ENCODE data around the gene PBRM1. TPM values are rescaled to one million over a fixed set of nuclear protein-coding genes. Genes with fewer than 3 reads are reported as not detected.

Gene PBRM1
- total RNA-seq, 1 experiment from 2014 or later = 40.0 TPM

DNA sequence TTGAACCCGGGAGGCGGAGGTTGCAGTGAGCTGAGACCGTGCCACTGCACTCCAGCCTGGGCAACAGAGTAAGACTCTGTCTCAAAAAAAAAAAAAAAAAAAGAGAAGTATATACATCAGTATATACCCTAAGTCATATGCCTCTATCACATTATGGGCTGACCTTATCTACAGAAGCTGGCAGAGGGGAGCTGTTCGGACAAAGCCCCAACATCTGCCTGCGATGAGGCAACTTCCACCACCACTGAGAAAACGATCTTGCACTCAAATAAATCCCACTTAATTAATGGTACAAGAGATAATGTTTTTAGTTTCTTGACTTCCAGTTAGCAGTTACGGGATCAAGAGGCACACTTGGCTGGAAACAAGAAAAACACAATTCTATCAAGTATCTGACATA, 17.6 kb upstream of the PBRM1 start (continued):
- TF ChIP-seq, protein P1, sequence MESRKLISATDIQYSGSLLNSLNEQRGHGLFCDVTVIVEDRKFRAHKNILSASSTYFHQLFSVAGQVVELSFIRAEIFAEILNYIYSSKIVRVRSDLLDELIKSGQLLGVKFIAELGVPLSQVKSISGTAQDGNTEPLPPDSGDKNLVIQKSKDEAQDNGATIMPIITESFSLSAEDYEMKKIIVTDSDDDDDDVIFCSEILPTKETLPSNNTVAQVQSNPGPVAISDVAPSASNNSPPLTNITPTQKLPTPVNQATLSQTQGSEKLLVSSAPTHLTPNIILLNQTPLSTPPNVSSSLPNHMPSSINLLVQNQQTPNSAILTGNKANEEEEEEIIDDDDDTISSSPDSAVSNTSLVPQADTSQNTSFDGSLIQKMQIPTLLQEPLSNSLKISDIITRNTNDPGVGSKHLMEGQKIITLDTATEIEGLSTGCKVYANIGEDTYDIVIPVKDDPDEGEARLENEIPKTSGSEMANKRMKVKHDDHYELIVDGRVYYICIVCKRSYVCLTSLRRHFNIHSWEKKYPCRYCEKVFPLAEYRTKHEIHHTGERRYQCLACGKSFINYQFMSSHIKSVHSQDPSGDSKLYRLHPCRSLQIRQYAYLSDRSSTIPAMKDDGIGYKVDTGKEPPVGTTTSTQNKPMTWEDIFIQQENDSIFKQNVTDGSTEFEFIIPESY (IDR thresholded peaks at IDR 0.05; ENCODE audit: extremely low read depth, insufficient replicate concordance, low read length) = no peak
- TF ChIP-seq POLR2AphosphoS5 (IDR thresholded peaks at IDR 0.05; ENCODE audit: low read depth, low read length) = no peak
- TF ChIP-seq EGR1 (IDR thresholded peaks at IDR 0.05; ENCODE audit: low read depth) = no peak
- no peak for TF ChIP-seq SIN3A (IDR thresholded peaks at IDR 0.05; ENCODE audit: low read depth)
- TF ChIP-seq CBX3 (IDR thresholded peaks at IDR 0.05; ENCODE audit: low read depth) = no peak
- TF ChIP-seq ELF1 (IDR thresholded peaks at IDR 0.05; ENCODE audit: borderline replicate concordance, low read depth) = no peak
- no peak for TF ChIP-seq TCF7L2 (IDR thresholded peaks at IDR 0.05; ENCODE audit: borderline replicate concordance, extremely low read depth, insufficient read depth, insufficient read length)

DNA sequence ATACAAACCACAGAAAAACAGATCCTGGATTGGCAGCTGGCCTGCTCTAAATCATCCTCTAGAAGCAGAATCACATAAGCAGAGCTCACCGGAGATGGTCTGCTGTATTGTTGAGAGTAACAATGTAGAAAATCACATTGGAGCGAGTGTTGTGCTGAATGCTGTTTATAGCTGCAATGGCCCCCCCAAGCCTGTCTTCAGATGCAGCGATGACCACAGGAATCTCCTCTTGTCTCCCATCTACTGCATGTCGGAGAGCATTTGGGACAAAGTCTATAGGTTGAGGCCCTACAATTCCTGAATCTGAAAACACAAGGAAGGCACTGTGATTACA, 11.9 kb upstream of the PBRM1 start:
- H3K79me2 ChIP-seq (ENCODE audit: insufficient read depth, low read length) = peaks cover 25% of the 10 kb centered on the region
- BruUV-seq (replicated peaks) = no TSS peak
- H3K4me2 ChIP-seq (ENCODE audit: low read length) = no peak overlapping the region
- RAD21 ChIA-PET (ENCODE audit: low non-redundant PET in 1 of 2, low total read pairs in 2 of 2, uncharacterized antibody in 2 of 2, unreplicated experiment in 2 of 2) = no interaction called here
- no peak for ATAC-seq
- H4K20me1 ChIP-seq (ENCODE audit: insufficient read depth) = peaks cover 19% of the 10 kb centered on the region; the same call in 1 of the 2 replicates
- H2AFZ ChIP-seq (ENCODE audit: low read depth, low read length, poor library complexity, severe bottlenecking) = no peak overlapping the region
- H3K36me3 ChIP-seq (ENCODE audit: control insufficient read depth in 1 of 2, insufficient read depth in 2 of 2, low read length in 2 of 2) = peaks cover 40 to 46% of the 10 kb centered on the region in 2 experiments
- no peaks in the 10 kb centered on the region for H3K4me1 ChIP-seq (ENCODE audit: control insufficient read depth in 1 of 2, insufficient read depth in 2 of 2, low read length in 2 of 2)
- CTCF ChIA-PET = no interaction called here
- no peaks in the 10 kb centered on the region for H3K9me2 ChIP-seq (ENCODE audit: insufficient read depth)
- H3K4me3 ChIP-seq (replicated peaks in 1 of 2; ENCODE audit: low read depth in 1 of 2, low read length in 2 of 2) = no peak overlapping the region
- POLR2A ChIA-PET = interaction anchor here (1.8 kb wide), 1 partner anchor 11 kb away, joined by 4 read pairs; no protein-coding TSS in a partner anchor
- no peaks in the 10 kb centered on the region for H3K27me3 ChIP-seq (ENCODE audit: insufficient read depth, low read length)
- intact Hi-C loops (cut with micrococcal nuclease) = no loop called here
- H3K9me3 ChIP-seq (ENCODE audit: control insufficient read depth in 1 of 2, insufficient read depth in 1 of 2, low read depth in 1 of 2, low read length in 2 of 2) = no peaks in the 10 kb centered on the region
- TF ChIP-seq, protein P2, sequence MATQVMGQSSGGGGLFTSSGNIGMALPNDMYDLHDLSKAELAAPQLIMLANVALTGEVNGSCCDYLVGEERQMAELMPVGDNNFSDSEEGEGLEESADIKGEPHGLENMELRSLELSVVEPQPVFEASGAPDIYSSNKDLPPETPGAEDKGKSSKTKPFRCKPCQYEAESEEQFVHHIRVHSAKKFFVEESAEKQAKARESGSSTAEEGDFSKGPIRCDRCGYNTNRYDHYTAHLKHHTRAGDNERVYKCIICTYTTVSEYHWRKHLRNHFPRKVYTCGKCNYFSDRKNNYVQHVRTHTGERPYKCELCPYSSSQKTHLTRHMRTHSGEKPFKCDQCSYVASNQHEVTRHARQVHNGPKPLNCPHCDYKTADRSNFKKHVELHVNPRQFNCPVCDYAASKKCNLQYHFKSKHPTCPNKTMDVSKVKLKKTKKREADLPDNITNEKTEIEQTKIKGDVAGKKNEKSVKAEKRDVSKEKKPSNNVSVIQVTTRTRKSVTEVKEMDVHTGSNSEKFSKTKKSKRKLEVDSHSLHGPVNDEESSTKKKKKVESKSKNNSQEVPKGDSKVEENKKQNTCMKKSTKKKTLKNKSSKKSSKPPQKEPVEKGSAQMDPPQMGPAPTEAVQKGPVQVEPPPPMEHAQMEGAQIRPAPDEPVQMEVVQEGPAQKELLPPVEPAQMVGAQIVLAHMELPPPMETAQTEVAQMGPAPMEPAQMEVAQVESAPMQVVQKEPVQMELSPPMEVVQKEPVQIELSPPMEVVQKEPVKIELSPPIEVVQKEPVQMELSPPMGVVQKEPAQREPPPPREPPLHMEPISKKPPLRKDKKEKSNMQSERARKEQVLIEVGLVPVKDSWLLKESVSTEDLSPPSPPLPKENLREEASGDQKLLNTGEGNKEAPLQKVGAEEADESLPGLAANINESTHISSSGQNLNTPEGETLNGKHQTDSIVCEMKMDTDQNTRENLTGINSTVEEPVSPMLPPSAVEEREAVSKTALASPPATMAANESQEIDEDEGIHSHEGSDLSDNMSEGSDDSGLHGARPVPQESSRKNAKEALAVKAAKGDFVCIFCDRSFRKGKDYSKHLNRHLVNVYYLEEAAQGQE (IDR thresholded peaks at IDR 0.05; ENCODE audit: low read depth) = no peak
- TF ChIP-seq CBX3 (IDR thresholded peaks at IDR 0.05; ENCODE audit: low read depth) (no peak), FOSL1 (IDR thresholded peaks at IDR 0.05; ENCODE audit: low read depth) (no peak), CEBPB (IDR thresholded peaks at IDR 0.05; ENCODE audit: low read depth) (no peak), EZH2 (IDR thresholded peaks at IDR 0.05) (no peak), SP1 (IDR thresholded peaks at IDR 0.05; ENCODE audit: low read depth) (no peak), JUND (IDR thresholded peaks at IDR 0.05) (no peak)
- TF ChIP-seq, protein P3, sequence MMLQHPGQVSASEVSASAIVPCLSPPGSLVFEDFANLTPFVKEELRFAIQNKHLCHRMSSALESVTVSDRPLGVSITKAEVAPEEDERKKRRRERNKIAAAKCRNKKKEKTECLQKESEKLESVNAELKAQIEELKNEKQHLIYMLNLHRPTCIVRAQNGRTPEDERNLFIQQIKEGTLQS (IDR thresholded peaks at IDR 0.05) = no peak
- DNase-seq (ENCODE audit: low read depth, low spot score) = no peak
- H3K9ac ChIP-seq (ENCODE audit: low read length) = no peak overlapping the region
- no peak overlapping the region for H3K27ac ChIP-seq (ENCODE audit: low read depth, low read length)

Measured in HCT116 (cell line).